NCI-H345 (cell line): ENCODE data around the gene ATRNL1.
"Not testable (repeated sequence)": the region's sequence is repeated elsewhere in the genome, so short reads cannot be mapped to it uniquely, and the experiment has no call there.

Experiments
- DNase-seq: peaks from one replicate; lab custom pipeline; 2025; lab: John Stamatoyannopoulos, UW

The ATRNL1 gene

DNA sequence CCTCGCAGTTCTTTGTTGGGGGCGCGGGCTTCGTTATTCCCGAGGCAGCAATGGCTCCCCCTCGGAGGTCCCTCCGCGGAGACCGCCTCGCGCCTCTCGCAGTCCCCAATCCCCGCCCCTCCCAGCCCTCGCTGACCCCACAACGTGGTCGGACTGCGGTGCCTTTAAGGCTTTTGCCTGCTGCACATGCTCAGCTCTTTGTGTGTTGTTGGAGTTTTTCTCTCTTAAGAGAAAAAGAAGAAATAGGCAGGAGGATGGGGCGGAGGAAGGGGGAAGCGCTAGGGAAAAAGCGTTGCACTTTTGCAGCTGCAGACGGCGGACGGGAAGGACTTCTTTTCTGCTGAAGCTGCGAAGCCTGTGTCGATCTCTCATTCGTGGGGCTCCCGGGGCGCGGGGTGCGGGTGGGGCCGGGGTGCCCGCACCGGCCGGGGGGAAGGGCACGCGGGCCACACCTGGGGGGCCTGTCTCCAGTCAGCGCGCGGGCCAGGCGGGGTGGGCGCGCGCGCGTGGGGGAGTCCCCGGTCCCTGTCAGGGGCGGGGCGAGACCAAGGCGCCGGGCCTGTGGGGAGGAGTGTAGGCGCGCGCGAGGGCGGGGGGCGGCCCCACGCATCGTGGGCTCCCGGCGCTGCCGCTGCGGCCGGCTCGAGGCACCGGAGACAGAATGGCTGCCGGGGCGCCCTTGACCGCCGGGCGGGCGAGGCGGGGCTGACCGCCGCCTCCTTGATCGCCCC lies 445 bp upstream of the ATRNL1 start:
- peak; percentile 59 for DNase-seq

DNA sequence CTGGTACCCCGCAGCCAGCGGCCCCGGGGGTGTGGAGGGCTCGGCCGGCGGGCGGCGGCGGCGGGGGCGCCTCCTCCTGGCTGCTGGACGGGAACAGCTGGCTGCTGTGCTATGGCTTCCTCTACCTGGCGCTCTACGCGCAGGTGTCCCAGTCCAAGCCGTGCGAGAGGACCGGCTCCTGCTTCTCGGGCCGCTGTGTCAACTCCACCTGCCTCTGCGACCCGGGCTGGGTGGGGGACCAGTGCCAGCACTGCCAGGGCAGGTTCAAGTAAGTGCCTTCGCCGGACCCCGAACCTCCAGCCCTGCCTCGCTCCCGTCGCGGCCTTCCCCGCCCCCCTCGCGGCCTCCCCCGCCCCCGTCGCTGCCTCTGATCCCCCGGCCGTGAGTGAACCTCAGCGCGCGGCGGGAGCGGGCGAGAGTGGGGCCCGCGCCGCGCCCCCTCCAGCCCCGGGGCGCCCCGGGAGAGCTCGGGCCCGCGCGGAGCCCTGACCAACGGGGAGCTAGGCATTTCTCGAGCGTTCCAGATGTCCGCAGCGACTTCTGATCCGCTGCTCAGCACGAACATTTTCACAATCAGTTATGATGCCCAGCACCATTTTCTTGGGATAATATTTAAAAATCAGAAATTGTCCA lies 727 bp downstream of the ATRNL1 start:
- DNase-seq, result peak; percentile 37

DNA sequence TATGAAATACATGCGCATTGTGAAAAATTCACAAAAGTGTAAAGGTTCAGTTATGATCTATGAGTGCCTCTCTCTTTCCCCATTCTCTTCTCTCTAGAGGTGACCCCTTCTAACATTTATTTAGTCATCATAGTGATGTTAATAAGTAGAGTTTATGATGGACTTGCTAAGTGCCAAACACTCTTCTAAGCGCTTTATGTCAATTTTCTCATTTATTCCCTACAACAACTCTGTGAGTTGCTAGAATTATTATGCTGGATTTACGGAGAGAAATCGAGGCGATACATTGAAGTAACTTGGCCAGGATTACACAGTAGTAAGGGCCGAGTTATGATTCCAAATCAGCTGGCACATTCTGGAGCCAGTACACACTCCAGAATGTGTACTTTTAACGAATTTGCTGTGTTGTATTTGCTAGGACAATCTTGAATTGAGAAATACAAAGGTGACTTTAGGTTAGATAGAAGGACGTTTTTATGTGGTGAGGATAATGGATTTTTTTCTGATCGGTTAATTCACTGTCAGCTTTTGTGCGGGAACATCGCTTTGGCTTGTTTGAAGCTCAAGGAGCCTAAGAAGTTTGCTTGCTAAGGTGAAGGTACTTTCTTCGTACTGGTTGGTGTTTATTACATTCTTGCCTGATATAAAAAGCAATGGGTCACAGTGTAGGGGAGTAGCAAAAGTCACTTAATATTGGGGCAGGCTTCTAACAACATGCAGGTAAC lies 1.4 kb downstream of the ATRNL1 start:
- no peak for DNase-seq

DNA sequence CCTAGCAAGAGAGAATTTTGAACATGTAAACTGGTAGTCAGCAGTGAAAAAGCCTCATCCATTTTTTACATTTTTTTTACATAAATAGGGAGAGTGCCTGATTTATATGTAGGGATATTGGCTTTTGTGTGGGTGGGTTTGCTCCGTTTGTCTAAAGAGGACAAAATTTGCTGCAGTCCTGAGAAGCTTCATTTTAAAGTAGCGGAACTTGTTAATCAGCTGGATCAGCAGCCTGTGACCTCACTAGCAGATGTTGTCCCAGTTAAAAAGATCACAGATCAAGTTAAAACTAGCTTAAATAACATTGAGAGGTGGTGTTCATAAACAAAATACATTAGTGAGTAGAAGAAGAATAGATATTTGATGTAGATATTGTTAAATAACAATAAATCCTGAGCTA lies 2.6 kb downstream of the ATRNL1 start:
- no peak for DNase-seq

DNA sequence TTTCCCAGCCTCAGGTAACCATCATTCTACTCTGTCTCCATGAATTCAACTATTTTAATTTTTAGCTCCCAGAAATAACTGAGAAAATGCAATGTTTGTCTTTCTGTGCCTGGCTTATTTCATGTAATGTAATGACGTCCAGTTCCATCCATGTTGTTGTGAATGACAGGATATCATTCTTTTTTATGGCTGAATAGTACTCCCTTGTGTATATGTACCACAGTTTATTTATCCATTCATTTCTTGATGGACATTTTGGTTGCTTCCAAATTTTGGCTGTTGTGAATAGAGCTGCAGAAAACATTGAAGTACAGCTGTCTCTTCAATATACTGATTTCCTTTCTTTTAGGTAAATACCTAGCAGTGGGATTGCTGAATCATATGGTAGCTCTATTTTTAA lies 10.5 kb downstream of the ATRNL1 start:
- DNase-seq, result no peak

DNA sequence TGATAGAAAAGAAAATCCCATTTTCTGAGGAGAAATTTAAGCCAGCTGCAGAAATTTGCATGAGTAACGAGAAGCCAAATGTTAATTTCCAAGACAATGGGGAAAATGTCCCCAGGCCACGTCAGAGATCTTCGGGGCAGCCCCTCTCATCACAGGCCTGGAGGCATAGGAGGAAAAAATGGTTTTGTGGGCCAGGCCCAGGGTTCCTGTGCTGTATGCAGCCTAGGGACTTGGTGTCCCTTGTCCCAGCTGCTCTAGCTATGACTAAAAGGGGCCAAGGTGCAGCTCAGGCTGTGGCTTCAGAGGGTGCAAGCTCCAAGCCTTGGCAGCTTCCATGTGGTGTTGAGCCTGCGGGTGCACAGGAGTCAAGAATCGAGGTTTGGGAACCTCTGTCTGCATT lies 12.2 kb downstream of the ATRNL1 start:
- DNase-seq, result not testable (repeated sequence)

DNA sequence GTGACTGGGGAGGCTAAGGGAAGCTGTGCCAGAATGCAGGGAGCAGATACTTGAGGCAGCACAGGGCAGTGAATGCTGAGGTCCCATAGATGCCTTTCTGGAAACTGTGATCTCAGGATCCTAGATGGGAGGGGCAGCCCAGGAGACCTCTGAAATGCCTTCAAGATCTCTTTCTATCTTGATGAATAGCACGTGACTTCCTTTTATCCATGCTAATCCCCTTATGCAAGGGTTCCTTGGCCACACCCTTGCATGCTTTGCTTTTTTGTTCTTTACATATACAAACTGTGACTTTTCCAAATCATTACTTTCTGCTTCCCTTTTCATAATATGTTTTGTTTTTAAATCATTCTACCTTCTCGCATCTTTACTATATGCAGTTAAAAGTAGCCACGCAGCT lies 14.7 kb downstream of the ATRNL1 start:
- no peak for DNase-seq

DNA sequence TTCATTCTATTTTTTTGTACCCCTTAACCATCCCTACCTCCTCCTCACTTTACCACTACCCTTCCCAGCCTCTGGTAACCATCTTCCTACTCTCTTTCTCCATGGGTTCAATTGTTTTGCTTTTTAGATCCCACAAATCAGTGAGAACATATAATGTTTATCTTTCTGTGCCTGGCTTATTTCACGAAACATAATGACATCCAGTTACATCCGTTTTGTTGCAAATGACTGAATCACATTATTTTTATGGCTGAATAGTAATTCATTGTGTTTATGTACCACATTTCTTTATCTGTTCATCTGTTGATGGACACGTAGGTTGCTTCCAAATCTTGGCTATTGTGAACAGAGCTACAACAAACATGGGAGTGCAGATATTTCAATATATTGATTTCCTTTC lies 24.1 kb downstream of the ATRNL1 start:
- no peak for DNase-seq

DNA sequence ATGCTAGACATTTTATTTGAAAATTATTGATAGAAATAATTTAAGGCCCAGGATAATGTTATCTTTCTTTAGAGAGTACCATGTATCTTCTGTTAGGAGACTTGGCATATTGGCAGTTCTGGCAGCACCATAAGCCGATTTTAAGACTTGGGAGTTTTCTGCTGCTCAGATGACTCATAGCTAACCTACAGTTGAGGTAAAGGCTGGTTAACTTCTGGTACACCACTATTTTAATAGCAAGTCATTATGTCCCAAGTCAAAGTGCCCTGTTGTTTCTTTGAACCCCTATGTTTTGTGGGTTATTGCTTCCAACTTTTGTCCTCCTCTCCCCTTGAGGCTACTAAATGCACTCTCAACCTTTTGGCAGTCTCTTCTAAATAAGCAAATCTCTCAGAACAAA lies 25.2 kb downstream of the ATRNL1 start:
- DNase-seq, result no peak

DNA sequence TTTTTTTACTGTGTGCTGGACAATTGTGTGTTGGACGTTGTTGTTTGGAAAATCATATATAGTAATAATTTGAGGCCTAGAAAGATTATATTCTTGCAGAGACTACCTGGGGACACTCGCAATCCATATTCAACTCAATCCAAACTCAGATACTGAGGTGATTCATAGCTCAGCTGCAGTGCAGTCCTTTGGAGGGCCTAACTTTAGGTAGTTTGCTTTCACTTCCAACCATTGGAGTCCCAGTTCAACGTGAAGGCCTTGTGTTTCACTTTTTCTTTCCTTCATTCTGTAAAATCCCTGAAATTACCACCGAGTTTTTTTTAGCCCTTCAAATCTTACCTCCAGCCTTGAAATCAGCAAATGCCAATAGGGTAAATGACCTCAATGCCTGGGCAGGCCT lies 32.3 kb downstream of the ATRNL1 start:
- no peak for DNase-seq

DNA sequence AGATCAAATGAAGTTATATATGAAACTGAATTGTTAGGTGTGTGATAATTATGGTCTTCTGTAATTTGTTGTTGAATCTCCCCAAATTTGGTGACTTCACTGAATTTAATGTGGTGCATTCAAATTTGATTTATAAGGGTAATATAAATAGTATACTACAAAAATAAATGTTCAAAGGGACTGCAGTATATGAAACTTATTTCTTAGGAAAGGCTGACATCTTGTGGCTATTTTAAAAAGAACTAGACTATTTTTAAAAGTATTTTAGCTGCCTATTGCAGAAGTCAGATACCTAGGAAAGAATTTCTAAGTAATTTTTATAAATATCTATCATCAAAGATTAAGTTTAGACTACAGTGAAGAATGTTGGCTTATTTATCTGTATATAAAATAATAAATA lies 36.6 kb downstream of the ATRNL1 start:
- peak; percentile 9 for DNase-seq

DNA sequence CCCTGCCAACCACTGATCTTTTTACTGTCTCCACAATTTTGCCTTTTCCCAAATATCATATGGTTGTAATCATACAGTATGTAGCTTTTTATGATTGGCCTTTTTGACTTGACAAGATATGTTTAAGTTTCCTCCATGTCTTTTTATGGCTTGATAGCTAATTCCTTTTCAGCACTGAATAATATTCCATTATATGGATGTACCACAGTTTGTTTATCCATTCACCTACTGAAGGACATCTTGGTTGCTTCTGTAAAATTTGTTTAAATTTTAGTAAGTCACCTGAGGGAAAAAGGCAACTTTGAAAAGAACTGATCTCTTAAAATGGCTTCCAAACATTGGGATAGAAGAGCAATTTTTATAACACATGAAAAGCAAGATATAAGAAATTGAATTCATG lies 43.5 kb downstream of the ATRNL1 start:
- no peak for DNase-seq

DNA sequence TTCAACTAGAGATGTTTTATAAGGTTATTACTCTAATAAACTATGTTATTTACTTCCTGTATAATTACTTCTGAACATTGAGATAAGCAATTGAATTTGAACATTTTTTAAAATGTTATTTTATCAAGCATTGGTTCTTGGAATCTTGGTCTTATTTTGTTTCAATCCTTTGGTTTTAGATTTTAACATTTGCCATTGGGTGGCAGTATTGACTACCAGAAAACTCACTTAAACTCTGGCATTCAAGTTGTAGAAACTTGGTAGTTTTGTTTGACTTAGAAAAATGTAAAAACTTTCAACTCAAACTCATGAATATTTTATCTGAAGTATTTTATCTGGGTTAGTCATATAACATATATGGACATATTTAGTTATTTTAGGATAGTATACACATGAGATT lies 48.1 kb downstream of the ATRNL1 start:
- DNase-seq, result no peak

DNA sequence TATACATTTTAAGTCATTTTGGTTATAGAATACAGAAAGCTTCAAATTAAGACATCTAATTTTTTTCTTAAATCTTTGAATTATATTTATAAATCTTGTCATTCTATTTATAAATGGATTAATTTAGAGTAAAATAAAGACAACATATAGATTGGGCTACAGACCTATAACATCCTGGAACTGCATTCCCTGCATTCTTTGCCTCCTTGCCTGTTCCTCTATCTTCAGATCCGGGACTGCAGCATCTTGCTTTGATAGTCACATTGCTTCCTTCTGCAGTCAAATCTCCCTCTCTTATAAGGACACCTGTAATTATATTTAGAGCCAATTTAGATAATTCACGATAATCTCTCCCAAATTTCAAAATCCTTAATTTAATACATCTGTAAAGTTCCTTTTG lies 64.2 kb downstream of the ATRNL1 start:
- no peak for DNase-seq

DNA sequence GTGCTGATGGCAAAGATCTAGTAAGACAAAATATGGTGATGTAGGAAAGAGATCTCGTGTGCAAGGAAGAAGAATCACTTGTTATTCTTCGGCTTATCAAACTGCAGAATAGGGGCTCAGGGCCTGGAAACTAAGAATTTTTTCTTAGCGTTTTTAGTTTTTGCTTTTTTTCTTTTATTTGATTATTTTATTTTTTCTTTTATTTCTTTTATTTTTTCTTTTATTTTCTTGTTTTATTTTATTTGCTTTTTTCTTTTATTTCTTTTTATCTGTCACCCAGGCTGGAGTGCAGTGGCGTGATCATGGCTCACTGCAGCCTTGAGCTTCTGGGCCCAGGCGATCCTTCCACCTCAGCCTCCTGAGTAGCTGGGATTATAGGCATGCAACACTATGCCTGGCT lies 70.0 kb downstream of the ATRNL1 start:
- DNase-seq, result no peak

DNA sequence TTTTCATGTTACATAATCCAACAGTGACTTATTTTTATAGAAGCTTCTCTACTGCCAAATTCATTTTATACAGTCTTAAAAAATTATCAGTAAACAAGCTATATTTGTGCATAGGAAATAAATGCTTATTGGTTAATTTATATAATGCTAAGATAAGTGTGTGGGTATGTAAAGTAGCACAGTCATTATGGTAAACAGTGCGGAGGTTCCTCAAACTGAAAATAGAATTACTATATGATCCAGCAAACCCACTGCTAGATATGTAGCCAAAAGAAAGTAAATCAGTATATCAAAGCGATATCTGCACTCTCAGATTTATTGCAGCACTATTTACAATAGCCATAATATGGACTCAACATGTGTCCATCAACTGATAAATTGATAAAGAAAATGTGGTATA lies 71.1 kb downstream of the ATRNL1 start:
- no peak for DNase-seq

DNA sequence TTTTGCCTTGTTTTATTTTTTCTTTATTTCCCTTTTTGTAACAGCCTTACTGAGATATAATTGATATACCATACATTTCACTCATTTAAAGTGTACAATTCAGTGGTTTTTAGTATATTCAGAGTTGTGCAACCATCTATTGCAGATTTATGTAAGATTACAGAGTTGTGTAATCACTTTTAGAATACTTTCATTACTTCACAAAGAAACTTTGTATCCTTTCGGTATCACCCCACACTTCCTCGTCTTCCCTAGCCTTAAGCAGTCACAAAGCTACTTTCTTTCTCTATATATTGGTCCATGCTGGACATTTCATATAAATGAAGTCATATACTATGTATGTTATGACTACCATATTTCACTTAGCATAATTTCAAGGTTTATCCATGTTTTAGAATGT lies 74.6 kb downstream of the ATRNL1 start:
- DNase-seq, result no peak

DNA sequence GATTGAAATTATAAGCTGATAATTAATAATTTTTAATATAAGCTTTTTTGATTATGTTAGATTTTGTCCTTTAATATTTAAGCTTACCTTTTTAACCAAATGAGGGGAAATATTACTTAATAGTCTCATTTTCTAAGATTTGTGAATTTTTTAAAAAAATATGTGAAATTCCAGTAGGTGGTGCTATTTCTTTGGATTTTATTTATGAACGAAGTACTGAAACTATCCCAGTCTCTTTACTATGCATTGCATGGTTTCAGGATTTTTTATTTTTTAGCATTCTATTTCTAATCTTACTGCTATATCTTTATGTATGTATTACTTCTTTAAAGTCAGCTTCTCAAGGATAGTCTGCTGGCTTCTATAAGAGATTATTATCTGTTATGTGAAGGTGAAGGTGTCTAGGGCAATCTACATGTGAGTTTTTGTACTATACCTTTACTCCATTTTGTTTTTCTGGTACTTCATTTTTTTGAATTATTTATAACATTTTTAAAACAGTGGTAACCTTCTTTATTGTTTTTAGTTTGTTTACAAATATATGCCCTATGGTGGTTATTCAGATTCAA lies 78.3 kb downstream of the ATRNL1 start:
- no peak for DNase-seq

DNA sequence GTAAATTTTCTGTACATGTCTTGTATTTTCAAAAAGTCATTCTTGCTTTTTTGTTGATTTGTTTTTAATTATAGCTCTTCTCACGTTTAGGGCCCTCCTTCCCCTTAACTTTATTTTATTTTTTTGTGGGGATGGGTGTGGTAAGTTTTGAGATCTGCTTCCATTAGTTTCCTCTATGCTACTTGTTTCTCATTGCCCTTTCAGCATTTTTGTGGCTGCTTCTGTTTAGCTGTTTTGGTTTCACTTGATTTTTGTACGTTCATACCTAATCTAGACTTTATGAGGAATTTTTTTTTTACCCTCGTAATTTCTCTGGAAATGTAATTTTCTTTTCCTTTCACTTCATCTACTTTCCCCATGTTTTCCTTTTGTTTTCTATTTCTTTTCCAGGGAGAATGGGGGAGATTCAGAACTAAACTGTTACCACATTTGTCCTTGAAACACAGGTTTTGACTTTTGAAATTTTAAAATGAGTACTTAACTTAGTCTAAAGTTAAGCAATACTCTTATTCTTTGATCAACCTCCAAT lies 80.8 kb downstream of the ATRNL1 start:
- no peak for DNase-seq

DNA sequence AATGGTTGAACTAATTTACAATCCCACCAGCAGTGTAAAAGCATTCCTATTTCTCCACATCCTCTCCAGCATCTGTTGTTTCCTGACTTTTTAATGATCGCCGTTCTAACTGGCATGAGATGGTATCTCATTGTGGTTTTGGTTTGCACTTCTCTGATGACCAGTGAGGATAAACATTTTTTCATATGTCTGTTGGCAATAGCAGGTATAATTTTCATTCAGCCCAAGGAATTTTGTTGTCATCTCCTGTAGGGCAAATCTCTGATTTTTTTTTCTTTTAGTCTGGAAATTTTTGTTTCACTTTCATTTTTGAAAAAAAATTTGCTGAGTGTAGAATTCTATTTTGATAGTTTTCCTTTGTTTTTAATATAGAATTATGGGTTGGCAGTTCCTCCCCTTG lies 114.1 kb downstream of the ATRNL1 start:
- DNase-seq, result not testable (repeated sequence)

DNA sequence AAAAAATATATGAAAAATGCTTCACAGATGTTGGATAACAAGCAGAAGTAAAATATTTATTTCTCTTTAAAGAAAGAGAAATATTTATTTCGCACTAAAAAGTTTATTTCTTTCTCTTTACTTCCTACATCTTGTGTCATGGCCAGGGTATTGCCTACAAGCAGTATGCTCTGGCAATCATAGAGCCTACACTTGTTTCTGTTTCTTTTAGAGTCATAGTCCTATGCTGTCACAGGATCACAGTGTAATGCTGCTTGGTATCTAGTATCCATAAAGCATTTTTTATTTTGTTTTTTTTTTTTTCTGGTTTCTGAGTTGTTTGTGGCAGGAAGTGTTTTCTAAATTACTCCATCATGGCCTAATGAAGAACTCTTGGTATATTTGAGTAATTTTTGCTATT lies 116.0 kb downstream of the ATRNL1 start:
- no peak for DNase-seq

DNA sequence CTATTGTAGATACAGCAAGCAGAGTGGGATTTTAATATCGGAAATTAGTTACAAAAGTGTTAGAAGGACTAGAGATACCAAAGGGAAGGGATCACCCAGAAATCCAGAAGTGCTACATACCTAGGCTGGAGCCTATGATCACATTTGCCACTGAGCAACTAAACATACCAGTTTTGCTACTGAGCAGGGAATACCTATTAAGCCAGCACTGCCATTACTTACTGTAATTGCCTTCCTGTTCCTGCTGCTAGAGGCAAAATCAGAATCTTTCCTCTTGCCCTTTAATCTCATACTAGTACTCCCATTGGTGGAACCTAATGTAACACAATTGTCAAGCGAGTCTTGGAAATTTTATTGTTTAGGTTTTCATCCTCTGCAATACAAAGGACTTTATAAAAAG lies 121.7 kb downstream of the ATRNL1 start:
- DNase-seq, result no peak

DNA sequence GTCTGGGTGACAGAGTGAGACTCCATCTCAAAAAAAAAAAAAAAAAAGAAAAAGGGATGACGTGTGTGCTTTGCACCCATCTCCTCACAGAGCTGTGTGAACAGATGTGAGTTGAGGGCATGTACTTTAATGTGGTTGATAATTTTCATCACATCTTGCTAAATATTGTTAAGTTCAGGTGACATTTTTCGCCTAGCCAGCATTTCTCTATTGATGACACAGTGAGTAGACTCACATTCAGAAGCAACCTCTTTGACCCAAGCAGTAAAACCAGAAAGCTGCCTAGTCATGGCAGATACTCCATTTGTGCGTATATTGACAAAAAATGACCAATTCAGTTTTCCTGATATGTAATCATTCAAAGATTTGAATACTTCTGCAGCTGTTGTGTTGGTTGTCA lies 126.0 kb downstream of the ATRNL1 start:
- no peak for DNase-seq
